Gastrocnemius medialis (tissue), 4 donors: ENCODE data around the gene WDR64. TPM values are rescaled to one million over a fixed set of nuclear protein-coding genes. Genes with fewer than 3 reads are reported as not detected.
"Not testable (repeated sequence)": the region's sequence is repeated elsewhere in the genome, so short reads cannot be mapped to it uniquely, and the experiment has no call there.

Experiments used
- ATAC-seq, 2 donors: fragments of 150-250 bp; one replicate each; pipeline ENCODE4 v1.9.1; 2016
- DNase-seq, 2 donors: peaks; one replicate each; pipeline ENCODE4 v3.0.0-alpha.2; 2019
- H3K27ac ChIP-seq, 4 donors: fragments of 200-600 bp; sonication (generic); 1 replicate in 1 of 4; 2 replicates in 3 of 4; pipeline ENCODE4 v1.5.1; 2016 to 2018; ENCODE audit warnings: mild to moderate bottlenecking in 2 of 4, moderate library complexity in 1 of 4
- H3K27me3 ChIP-seq, 3 donors: fragments of 200-600 bp; sonication (generic) in 2 of 3; 1 replicate in 1 of 3; 2 replicates in 2 of 3; pipeline versions ENCODE4 v1.5.1 to v1.6.0; 2016 to 2019; ENCODE audit warnings: mild to moderate bottlenecking in 1 of 3, moderate library complexity in 1 of 3
- H3K36me3 ChIP-seq, 2 donors: fragments of 200-600 bp; sonication (generic) in 1 of 2; one replicate each; pipeline ENCODE4 v1.5.1; 2017 to 2018
- H3K4me1 ChIP-seq, 2 donors: fragments of 200-600 bp; sonication (generic) in 1 of 2; one replicate each; pipeline ENCODE4 v1.5.1; 2016 to 2017; ENCODE audit warnings: mild to moderate bottlenecking in 2 of 2
- H3K4me3 ChIP-seq, 4 donors: fragments of 200-600 bp; sonication (generic) in 3 of 4; 1 replicate in 1 of 4; 2 replicates in 3 of 4; pipeline ENCODE4 v1.5.1; 2016 to 2019; ENCODE audit warnings: mild to moderate bottlenecking in 2 of 4
- H3K9me3 ChIP-seq, 3 donors: fragments of 200-600 bp; sonication (generic) in 2 of 3; 1 replicate in 1 of 3; 2 replicates in 2 of 3; pipeline ENCODE4 v1.5.1; 2016 to 2019
- CTCF ChIP-seq, 5 experiments: fragments of 450-650 bp in 3 of 5; fragments of 200-600 bp in 2 of 5; sonication (generic) in 2 of 5; IDR thresholded peaks in 4 of 5; conservative IDR thresholded peaks in 1 of 5; 1 replicate in 4 of 5; 2 replicates in 1 of 5; pipeline ENCODE4 v1.5.1; 2016 to 2019; ENCODE audit warnings: antibody characterized with exemption in 5 of 5, mild to moderate bottlenecking in 3 of 5, moderate library complexity in 3 of 5
- POLR2A ChIP-seq, 2 donors: fragments of 450-650 bp; IDR thresholded peaks; one replicate each; pipeline ENCODE4 v1.6.1; 2017; ENCODE audit warnings: antibody characterized with exemption in 2 of 2, mild to moderate bottlenecking in 2 of 2, moderate library complexity in 2 of 2
- in situ Hi-C, 4 donors: fragments of 200-750 bp; cut with MboI; loops; one replicate each; pipeline versions ENCODE4 v1.15.0 to v1.8.0; 2017; ENCODE audit warnings: low sequenced_read_pairs in 4 of 4
- intact Hi-C: fragments of 100-400 bp; cut with DNase I; formaldehyde crosslinking; loops from one replicate; pipeline ENCODE4 v1.15.1; 2023; ENCODE audit warnings: low total_unique reads
- total RNA-seq, 4 donors: library from RNA; depleted of rRNA; stranded (reverse); fragments of >200 nt; gene quantifications; one replicate each; pipeline versions ENCODE4 v1.1.0 to v1.2.3, GENCODE V29; 2016

Gene WDR64
- total RNA-seq, 4 donors from 2014 or later: 0.22 TPM; not detected in 3

- H3K27ac ChIP-seq: no peak overlapping the region
These were observed 170.8 kb downstream of the WDR64 start for GRCh38 chr1:241822846-241823245.

GRCh38 chr1:241823925-241824324 lies 171.8 kb downstream of the WDR64 start:
- DNase-seq (no peak), ATAC-seq (no peak)
- TF ChIP-seq CTCF (IDR thresholded peaks at IDR 0.05 in 4 of 5, conservative IDR thresholded peaks at IDR 0.05 in 1 of 5): no peak
- TF ChIP-seq POLR2A (IDR thresholded peaks at IDR 0.05): no peak
- no peak overlapping the region for H3K27ac ChIP-seq
- H3K36me3 ChIP-seq: no peaks in the 10 kb centered on the region
- H3K9me3 ChIP-seq: no peaks in the 10 kb centered on the region
- H3K4me3 ChIP-seq: no peak overlapping the region
- H3K4me1 ChIP-seq: no peaks in the 10 kb centered on the region
- in situ Hi-C loops: no loop called here
- intact Hi-C loops: no loop called here
- H3K27me3 ChIP-seq: no peaks in the 10 kb centered on the region

More at GRCh38 chr1:241822846-241823245, 170.8 kb downstream of the WDR64 start:
- no peaks in the 10 kb centered on the region for H3K9me3 ChIP-seq
- H3K27me3 ChIP-seq: no peaks in the 10 kb centered on the region
- ATAC-seq (no peak), DNase-seq (no peak)
- in situ Hi-C loops: no loop called here
- intact Hi-C loops: no loop called here
- no peaks in the 10 kb centered on the region for H3K4me1 ChIP-seq
- H3K36me3 ChIP-seq: no peaks in the 10 kb centered on the region
- no peak for TF ChIP-seq CTCF (IDR thresholded peaks at IDR 0.05 in 4 of 5, conservative IDR thresholded peaks at IDR 0.05 in 1 of 5)
- no peak for TF ChIP-seq POLR2A (IDR thresholded peaks at IDR 0.05)
- no peak overlapping the region for H3K4me3 ChIP-seq

GRCh38 chr1:241825581-241825980 lies 173.5 kb downstream of the WDR64 start:
- no peak overlapping the region for H3K27ac ChIP-seq
- no peaks in the 10 kb centered on the region for H3K9me3 ChIP-seq
- in situ Hi-C loops (loop anchor here (25.0 kb wide), 3 partner anchors 188 to 288 kb away; partner anchors contain the start of genes CHML (in 2 of the 4), OPN3 (in 2 of the 4) and KMO (in 1 of the 4)), intact Hi-C loops (no loop called here)
- H3K4me1 ChIP-seq: no peaks in the 10 kb centered on the region
- no peak overlapping the region for H3K4me3 ChIP-seq
- H3K27me3 ChIP-seq: no peaks in the 10 kb centered on the region
- TF ChIP-seq CTCF (IDR thresholded peaks at IDR 0.05 in 4 of 5, conservative IDR thresholded peaks at IDR 0.05 in 1 of 5): no peak
- no peak for TF ChIP-seq POLR2A (IDR thresholded peaks at IDR 0.05)
- DNase-seq (no peak), ATAC-seq (no peak)
- no peaks in the 10 kb centered on the region for H3K36me3 ChIP-seq

GRCh38 chr1:241826613-241827012 lies 174.5 kb downstream of the WDR64 start:
- in situ Hi-C loops: loop anchor here (25.0 kb wide), 3 partner anchors 189 to 289 kb away; partner anchors contain the start of genes CHML (in 2 of the 4), OPN3 (in 2 of the 4) and KMO (in 1 of the 4)
- H3K4me1 ChIP-seq, H3K4me3 ChIP-seq, H3K36me3 ChIP-seq, H3K9me3 ChIP-seq, DNase-seq, ATAC-seq, intact Hi-C loops, H3K27ac ChIP-seq, H3K27me3 ChIP-seq: not testable (repeated sequence)

- TF ChIP-seq POLR2A (IDR thresholded peaks at IDR 0.05): no peak
- no peak for TF ChIP-seq CTCF (IDR thresholded peaks at IDR 0.05 in 4 of 5, conservative IDR thresholded peaks at IDR 0.05 in 1 of 5)
- no peaks in the 10 kb centered on the region for H3K36me3 ChIP-seq
- DNase-seq (no peak), ATAC-seq (no peak)
- no peak overlapping the region for H3K27ac ChIP-seq
- no peak overlapping the region for H3K4me3 ChIP-seq
- in situ Hi-C loops: loop anchor here (25.0 kb wide), 3 partner anchors 190 to 290 kb away; partner anchors contain the start of genes CHML (in 2 of the 4), OPN3 (in 2 of the 4) and KMO (in 1 of the 4)
- no peaks in the 10 kb centered on the region for H3K9me3 ChIP-seq
- intact Hi-C loops: no loop called here
- no peaks in the 10 kb centered on the region for H3K27me3 ChIP-seq
- H3K4me1 ChIP-seq: no peaks in the 10 kb centered on the region
These were observed 175.2 kb downstream of the WDR64 start for GRCh38 chr1:241827264-241827663.
